HG03342 (cell line): ENCODE results near the gene CLTCL1.

Source experiments
- ATAC-seq: cut with Tn5 transposase; IDR thresholded peaks from one replicate; pipeline ENCODE4 v1.9.1; 2021; ENCODE audit warnings: mild to moderate bottlenecking, moderate library complexity; ENCODE audit not compliant: unreplicated experiment

The CLTCL1 gene

DNA sequence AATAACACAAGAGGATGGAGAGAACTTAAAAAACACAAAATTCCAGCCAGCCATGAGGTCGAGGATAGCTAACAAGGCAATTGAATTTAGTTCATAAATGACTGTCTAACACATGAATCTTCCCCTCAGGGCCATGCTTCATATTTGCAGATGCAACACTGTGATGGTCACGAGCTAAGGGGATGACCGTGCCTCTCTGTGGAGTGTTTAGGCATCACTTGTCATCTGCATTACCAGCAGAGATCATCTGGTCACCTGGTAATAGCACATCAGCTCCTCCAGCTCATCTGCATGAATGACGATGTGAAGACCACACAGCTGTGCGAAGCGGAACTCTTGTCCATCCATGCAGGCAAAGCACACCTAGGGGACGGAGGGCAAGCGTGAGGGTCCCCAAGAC is 92.0 kb downstream of the CLTCL1 start:
- ATAC-seq = no peak

DNA sequence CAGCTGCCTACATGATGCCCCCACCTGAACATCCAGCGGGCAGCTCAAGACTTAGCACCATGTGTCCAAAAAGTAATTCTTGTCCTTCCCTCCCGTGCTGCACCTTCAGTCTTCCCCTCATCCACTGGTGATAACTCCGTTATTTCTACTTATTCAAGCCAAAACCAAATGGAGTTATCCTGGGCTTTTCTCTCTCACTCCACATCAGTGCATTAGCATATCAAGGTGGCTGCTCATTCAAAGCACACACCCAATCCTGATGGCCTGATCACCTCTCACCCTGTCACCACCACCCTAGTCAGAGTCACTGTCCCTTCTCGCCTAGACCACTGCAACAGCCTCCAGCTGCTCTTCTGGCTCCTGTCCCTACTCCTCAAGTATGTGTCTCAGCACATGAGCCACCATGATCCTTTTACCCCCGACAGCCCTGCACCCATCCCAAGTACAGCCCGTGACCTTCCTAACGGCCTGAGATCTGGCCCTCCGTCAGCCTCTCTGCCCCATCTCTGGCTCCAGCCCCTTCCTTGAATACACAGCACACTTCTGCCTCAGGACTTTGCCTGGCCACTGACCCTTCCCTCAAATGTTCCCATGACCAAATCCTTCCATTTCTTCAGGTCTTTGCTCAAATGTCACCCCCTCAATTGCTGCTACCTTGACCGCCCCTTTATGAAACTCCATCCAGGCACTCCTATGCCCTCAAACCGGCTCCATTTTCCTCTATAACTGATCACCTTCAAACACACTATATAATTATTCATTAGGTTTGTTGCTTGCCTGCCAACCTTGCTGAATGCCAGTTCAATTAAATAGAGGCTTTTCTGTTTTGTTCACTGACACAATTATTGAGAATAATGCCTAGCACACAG is 93.3 kb downstream of the CLTCL1 start:
- no peak for ATAC-seq

DNA sequence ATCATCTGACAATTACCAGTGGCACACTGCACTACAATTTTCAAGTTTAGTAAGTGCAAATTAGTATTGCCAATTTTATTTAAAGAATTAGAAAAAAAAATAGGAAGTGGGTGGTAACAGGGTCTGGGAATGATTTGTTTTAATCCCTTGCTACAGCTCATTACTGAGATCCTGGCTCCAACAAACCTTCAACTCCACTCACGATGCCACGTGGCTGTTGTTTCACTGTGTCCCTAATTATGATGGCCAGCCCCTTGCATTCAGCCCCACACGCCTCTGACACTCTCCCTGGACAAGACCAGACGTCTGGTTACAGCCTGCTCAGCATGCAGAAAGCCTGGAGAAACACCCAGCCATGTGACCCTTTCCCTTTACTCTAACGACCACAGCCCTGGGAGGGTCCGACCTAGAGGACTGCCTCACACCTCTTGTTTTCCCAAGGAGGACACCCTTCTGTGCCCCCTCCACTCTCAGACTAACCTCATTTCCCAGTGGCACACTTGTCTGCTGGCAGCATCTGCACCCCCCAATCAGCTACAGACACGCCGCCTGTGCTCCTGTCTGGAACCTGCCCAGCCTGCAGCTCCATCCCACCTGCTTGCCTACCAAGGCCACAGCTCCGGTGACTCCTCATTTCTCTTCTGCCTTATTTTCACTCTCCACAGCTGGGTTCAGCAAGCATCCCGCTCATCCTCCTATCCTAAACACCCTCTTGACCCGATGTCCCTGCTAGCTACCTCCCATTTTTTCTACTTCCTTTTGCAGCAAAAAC is 94.5 kb downstream of the CLTCL1 start:
- no peak for ATAC-seq

DNA sequence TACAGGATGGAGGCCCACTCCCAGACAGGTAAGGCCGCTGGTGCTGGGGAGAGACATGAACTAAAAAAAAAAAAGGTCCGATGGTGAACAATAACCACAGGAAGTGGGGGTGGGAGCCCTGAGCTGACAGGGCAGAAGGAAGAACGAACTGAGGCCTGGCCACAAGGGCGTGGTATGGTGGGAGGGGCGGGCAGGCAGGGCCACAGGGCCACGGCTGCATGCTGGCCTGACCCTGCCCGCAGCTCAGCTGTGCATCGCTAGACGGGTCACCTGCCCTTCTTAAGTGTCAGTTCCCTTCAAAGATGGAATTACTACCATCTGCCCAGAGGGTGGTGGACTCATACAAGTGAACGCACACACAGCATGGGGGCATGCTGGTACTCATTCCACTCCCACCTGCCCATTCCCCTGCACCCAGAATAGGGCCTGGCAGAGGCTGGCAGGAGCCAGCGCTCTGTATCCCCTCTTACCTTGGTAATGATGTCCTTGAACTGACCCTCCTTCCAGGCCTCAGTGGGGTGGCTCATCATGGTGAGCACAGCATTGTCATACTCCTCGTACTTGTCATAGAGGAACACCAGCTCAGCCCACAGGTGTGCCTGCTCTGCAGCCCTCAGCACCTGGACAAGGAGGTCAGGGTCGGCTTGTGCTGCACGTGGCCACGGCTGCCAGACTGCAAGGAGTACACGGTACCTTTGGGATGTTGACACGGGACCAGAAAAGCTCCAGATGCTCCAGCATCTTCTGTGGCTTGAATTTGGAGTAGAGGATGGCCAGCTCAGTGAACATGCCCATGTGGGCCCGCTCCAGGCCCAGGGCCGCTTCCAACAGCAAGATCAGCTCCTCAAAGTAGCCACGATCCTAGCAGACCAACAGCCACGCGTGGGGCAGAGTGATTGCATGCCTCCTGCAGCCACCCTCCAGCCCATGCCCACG is 95.5 kb downstream of the CLTCL1 start:
- ATAC-seq = no peak

DNA sequence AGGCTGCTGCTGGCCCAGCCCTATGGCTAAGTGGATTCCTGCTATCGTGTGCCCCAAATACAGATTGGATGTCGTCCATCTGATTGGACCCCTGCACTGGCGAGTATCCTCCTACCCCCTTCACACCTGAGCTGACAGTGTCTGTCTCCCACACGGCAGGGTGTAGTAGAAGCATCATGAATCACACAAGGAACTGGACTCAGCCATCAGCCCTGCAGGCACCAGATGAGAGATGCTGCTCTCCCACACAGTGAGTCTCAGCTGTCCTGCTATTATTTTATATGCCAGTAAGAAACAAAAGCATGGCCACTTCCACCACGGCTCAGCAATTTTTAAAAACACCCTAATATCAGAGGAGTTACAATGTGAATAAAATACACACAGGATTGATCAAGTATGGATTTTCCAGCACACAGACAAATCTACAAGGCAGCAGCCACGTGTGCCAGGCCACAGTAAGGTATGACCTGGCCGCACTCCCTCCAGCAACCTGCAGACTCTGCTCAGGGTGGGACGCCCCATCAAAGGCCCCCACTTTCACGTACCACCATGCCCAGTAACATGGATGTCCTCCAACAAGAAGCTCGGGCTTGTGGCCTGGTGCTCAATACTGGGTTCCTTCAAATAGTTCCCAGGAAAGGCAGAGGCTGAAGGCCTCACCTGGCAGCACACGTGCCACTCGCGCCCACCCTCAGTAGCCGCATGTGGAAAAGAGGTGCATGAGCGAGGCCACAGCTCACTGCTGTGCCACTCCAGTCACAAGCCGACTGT is 96.6 kb downstream of the CLTCL1 start:
- ATAC-seq = no peak

DNA sequence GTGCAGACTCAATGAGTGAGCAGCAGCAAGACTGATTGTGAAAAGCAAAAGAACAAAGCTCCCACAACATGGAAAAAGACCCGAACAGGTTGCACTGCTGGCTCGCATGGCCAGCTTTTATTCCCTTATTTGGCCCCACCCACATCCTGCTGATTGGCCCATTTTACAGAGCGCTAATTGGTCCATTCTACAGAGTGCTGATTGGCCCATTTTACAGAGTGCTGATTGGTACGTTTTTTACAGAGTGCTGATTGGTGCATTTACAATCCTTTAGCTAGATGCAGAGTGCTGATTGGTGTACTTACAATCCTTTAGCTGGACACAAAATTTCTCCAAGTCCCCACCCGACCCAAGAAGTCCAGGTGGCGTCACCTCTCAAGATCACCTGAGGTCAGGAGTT is 97.6 kb downstream of the CLTCL1 start:
- ATAC-seq = no peak

DNA sequence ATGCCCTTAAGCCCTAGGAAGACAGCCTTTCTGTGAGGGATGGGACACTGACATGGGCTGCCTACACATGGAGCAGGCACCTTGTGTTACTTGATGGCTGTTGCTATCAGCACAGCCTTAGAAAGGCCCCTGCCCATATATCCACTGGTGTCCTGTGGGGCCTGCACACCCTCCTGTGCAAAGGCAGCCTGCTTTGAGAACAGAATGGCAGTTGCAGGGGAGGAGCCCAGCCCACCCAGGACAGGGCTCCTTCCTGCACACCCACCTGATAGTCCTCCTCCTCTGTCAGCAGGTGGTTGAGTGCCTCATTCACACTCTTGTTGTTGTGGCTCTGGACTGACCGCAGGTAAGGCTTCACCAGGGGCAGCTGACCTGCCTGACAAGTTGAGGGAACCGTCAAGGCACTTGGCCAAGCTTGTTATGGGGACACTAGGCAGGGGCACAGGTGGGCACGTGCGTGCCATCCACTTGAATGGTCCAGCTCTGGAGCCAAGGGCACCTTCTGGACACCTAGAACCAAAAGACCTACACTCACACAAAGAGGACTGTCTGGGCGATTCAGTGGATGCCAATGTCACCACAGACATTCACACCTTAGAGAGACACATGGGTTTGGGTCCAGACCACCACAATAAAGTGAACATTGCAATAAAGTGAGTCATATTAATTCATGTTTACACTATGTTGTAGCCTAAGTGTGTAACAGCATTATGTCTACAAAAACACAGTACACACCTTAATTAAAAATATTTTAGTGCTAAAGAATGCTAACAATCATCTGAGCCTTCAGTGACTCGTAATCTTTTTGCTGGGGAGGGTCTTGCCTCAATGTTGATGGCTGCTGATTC is 103.6 kb downstream of the CLTCL1 start:
- ATAC-seq = no peak

DNA sequence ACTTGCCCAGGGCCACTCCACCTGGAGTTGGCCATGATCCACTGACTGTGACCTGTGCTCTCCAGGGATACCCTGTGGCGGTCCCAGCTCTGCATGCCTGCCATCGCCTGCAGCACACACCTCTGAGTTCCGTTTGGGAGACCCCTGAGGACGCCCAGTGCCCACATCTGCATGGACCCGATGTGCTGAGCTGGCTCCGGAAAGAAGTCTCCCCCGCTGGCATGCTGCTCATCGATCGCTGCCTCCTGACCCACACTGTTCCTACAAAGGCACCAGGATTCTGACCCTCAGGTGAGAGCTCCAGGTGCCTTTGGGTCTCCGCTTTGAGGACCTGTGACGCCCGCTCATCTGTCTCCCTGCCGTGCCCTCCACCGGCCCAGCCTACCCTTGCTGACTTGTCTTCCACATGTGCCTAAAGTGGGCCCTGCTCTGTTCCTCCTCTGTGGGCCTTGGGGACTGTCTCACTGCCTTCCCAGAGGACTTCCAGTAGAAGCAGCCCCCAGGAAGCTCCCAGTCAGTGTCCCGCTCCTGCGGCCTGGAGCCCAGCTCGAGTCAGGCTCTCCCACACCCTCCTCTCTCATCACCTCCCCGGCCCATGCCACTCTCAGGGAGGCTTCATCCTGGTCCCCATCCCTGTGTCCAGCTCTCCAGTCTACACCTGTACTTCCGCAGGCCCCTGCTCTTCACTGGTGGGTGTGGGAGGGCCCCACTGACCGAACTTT is 107.1 kb downstream of the CLTCL1 start:
- ATAC-seq = no peak

DNA sequence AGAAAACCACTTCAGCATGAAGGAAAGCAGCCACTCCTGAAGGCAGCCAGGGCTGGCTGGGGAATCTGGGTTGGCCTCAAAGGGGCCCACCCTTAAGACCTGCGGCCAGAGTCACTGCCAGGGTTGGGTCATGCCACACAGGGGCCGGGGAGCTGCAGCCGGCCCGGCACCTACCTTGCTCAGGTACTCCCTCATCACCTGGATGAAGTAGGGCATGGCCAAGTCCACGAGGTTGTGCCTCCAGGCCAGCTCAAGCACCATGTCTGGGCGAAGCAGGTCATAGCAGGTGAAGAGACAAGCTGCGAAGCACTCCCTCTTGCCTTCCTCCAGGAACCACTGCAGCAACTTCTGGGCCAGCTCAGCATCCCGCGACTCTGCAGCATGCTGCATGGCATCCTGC is 108.3 kb downstream of the CLTCL1 start:
- ATAC-seq = no peak

DNA sequence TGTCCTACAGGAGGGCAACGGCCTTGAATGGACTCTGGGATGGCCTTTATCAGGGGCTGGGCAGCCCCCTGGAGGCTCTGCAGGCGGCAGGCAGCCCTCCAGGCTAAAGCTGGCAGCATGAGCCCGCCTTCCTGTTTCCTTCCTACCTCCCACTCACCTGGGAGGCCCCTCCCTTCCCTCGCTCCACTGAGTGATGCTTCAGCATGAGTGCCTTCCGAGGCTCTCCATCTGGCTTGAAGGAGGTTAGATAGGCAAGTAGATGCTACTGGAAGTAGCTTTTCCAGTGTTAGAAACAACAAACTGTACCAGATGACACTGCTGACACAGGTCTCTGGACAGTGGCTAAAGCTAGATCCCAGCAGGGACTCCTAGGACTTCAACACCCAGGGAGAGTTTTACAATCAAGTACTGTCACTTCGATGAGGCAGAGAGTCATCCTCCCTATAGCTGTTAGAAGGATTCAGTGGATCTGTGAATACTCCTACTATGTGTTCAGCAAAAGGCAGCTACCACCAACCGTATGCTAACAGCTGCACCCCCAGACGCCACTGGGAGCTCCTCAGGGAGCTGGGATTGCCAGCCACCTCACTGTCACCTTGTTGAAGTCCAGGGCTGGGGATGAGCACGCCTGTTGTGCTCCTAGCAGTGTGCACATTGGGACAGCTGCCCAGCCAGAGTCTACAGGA is 108.9 kb downstream of the CLTCL1 start:
- ATAC-seq = no peak

DNA sequence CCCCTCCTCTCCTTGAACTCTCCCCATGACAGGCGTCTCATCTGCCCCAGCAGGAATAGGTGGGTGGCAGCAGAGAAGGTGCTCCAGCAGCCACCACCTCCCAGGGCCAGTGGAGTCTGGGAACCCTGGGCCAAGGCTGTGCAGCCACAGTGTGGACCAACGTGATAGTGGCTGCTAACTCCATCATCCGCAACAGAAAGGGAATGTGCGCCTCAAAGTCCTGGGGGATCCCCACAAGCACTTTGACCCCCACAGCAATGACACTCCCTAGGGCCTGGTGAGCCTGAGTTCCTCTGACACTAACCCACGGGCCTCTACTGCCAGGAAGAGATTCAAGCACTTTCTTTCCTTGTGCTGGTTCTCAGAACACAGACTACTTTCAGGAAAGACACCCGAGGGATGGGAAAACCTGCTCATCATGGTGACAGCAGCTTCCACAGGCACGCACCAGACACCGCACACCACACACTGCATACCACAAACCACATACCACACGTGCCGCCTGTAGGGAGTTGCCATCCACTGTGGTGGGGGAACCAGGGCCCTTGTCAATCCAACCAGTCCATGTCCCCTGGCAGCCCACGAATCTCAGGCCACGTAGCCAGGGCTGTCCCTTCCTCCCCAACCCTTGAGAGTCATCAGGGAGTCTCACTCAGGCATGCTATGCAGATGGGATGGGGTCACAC is 109.6 kb downstream of the CLTCL1 start:
- no peak for ATAC-seq

DNA sequence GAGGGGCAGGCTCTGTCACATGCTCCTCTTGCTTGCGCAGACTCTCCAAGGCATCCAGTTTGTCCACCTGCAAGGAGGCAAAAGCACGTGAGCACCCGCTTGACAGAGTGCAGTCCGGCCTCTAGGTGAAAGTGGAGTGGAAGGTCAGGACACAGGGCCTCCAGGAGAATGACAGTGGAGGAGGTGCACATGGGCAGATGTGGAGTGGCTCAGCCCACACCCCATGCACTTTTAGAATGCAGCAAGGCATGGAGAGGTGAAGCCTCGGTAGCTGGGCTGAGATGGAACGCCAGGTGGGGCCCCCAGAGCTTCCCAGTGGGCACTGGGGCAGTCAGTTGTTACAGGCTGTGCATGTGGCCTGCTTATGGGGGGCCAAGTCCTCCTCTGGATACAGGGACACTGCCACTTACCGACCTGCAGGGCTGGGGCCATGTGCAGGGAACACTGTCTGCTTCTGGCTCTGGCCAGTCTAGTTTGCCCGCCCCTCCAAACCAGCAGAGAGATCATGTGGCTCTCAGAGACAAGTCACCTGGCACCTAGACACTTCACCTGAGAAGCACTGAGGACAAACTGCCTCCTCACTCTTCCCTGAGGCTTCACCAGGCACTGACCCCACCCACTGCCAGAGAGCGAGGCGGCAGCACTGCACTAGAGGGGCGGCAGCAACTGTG is 110.6 kb downstream of the CLTCL1 start:
- no peak for ATAC-seq

DNA sequence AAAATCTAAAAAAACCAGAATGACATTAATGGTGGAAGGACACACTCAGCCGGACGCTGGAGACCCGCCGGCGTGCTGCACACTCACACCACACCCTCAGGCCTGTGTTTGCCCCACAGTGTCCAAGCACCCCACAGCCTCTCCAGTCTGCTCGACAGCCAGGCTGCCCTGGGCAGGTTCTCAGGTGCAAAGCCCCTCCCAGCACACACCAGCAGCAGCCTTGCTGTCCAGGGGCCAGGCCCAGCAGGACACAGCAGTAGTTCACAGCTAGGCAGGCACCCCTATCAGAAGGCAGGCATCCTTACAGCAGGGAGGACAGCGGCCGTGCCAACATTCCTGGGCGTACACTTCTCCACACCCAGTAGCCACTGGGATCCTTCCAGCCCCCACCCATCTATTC is 111.3 kb downstream of the CLTCL1 start:
- no peak for ATAC-seq

DNA sequence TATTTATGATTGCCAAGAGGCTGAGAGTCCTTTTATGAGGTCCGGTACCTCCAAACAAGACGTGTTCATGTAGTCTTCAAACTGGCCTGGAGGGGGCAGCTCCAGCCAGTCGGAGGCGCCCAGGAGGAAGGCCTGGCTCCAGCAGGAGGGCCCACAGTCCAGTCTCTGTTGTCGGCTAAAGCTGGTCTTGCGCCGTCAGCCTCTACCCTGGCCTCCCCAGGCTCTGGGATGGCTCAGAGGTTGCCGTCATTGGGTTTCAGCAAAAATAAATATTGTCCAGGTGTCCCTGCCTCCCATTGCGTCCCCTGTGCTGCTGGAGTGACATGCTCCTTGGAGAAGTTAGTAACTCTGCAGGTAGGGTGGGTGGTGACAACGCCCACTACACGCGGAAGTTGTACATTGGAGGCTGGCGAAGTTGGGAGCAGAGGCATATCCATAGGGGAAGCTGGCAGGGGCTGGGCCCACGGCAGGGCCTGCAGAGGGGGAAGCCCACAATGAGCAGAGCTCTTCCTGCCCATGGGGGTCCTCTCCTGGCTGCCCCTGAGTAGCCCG is 111.9 kb downstream of the CLTCL1 start:
- peak; percentile 33 for ATAC-seq

DNA sequence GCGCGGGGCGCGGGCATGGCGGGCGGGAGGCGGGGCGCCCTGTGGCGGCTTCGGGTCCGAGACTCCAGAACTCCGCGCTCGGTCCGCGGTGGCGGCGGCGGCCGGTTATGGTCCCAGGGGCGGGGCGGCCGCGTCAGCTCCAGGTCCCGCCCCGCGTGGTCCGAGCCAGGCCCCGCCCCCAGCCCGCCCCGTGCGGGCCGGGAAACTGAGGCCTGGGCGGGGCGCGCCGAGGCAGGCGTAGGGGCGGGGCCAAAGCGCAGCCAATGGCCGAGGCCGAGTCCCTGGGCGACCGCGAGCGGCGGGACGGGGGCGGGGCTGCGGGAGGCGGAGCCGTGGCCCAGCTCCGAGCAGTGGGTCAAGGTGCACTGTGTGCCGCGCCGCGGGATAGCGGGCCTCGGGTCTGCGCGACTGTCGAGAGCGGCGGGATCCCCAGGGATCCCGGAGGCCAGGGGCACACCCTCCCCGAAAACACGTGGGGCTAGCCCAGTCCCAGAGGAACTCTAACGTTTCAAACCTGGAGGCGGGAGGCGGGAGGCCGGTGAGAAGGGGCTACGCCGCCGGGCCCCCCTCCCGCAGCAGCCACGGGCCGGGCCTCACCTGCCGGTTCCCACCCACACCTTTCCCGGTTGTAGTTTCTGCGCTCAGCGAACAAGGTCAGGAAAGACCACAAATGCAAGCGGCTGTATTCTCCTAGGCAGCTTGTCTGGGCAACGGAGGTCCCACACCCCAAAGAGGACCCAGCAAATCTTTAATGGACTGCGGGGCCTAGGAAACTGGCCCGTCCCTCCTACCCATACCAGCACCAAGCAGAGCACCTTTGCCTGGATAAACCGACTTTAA is 112.6 kb downstream of the CLTCL1 start, which contains the start of gene SLC25A1:
Gene SLC25A1 (minus strand): TSS at position 80 of the 840 bp plus-strand sequence. CDS start 63 bp downstream, at position 17.
- ATAC-seq = peak; percentile 61
